C4-2B (cell line): ENCODE data around the gene KIF14.
"Not testable (repeated sequence)": the region's sequence is repeated elsewhere in the genome, so short reads cannot be mapped to it uniquely, and the experiment has no call there.

ENCODE experiments used
- H3K27ac ChIP-seq: fragments of 450-650 bp; 2 replicates; pipeline ENCODE4 v1.5.1; 2017
- ZFX ChIP-seq: fragments of 450-650 bp; IDR thresholded peaks from 2 replicates; pipeline ENCODE4 v1.6.1; 2017
- TF ChIP-seq, protein P1 (sequence below): fragments of 450-650 bp; conservative IDR thresholded peaks from 2 replicates; pipeline ENCODE4 v1.5.1; 2017; ENCODE audit warnings: mild to moderate bottlenecking

The KIF14 gene

DNA sequence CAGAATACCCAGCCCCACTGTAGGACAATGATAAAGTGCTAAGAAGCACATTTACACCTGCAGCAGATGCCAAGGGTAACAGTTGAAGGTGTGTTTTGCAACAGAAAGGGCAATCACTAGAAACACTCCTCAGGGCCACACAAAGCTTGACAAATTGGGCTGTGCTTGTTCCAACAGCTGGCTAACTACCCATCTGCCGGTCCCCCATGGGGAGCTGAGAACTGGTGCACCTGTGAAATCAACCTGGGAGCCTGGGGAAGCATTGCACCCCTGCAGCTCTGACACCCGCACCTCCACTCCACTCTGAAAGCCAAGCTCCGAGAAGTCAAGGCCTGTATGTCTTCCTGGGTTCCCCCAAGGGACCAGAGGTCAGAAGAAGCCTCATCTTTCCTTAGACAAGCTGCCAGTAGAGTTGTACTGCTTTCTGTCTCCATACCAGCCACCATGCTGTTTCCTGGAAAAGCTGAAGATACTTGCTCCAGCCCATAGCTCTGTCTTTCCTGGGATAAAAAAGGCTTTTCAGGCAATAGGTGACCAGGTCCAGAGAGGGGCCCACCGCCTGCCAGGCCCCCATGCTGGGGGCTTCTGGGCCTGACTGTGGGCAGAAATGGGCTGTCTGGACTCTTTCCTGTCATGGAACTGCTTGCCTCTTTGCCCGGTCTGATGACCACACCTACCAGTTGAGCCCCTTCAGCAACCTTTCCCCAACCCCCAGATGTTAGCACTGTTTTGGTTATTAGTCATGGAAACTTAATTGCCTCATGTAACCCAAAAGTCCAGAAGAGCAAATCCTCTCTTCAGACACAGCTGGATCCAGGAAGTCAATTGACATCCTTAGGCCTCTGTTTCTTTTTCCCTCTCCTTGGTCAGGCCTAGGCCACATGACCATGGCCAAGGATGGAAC, 93.6 kb downstream of the KIF14 start:
- no peak overlapping the region for H3K27ac ChIP-seq
- no peak for TF ChIP-seq ZFX
- TF ChIP-seq, protein P1, sequence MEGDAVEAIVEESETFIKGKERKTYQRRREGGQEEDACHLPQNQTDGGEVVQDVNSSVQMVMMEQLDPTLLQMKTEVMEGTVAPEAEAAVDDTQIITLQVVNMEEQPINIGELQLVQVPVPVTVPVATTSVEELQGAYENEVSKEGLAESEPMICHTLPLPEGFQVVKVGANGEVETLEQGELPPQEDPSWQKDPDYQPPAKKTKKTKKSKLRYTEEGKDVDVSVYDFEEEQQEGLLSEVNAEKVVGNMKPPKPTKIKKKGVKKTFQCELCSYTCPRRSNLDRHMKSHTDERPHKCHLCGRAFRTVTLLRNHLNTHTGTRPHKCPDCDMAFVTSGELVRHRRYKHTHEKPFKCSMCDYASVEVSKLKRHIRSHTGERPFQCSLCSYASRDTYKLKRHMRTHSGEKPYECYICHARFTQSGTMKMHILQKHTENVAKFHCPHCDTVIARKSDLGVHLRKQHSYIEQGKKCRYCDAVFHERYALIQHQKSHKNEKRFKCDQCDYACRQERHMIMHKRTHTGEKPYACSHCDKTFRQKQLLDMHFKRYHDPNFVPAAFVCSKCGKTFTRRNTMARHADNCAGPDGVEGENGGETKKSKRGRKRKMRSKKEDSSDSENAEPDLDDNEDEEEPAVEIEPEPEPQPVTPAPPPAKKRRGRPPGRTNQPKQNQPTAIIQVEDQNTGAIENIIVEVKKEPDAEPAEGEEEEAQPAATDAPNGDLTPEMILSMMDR, result no peak

DNA sequence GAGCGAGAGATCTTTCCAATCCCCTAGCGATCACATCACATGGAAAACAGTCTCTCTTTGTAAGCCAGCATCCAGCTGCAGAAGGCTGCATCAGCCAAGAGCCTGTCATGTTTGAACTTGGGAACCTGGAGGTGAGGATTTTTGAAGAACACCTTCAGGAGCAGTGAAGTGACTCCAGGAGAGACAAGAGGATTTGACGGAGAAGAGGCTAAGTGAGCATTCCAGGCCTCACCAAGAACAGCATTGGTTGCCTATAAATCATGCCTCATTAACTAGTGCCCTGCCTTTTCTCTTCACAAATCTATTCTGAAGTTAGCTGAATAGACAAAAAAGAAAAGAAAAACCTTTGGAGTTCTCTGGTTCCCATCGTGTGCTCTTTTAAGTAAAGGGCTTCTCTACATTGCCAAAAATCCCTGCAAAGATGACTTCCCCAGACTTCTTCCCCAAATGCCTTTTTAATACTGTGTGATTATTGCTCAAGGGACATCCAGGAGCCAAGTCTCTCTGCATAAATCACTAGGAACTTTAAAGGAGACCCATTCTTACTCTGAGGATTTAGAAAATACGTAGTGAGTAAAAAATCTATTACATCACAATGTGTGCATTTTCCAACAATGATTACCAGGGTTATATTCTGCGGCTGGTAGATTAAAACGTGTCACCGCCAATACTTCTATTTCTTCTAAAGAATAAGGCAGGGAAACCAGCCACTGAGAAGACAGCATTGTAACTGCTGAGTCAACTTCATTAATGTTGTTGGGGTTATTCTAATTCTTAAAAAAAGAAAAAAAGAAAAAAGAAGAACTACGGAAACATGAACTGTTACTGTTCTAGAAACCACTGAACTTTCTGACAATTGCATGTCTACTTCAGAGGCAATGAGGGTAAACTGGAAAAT, 95.2 kb downstream of the KIF14 start:
- no peak overlapping the region for H3K27ac ChIP-seq
- TF ChIP-seq, protein P1, result no peak
- TF ChIP-seq ZFX, result no peak

DNA sequence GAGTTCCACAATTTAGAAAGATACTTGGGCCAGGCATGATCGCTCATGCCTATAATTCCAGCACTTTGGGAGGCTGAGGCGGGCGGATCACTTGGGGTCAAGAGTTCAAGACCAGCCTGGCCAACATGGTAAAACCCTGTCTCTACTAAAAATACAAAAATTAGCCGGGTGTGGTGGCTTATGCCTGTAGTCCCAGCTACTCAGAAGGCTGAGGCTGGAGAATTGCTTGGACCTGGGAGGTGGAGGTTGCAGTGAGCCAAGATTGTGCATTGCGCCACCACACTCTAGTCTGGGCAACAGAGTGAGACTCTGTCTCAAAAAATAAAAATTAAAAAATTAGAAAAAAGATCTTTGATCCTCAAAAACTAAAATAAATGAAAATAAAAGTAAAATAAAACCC, 96.0 kb downstream of the KIF14 start:
- H3K27ac ChIP-seq, result not testable (repeated sequence)

DNA sequence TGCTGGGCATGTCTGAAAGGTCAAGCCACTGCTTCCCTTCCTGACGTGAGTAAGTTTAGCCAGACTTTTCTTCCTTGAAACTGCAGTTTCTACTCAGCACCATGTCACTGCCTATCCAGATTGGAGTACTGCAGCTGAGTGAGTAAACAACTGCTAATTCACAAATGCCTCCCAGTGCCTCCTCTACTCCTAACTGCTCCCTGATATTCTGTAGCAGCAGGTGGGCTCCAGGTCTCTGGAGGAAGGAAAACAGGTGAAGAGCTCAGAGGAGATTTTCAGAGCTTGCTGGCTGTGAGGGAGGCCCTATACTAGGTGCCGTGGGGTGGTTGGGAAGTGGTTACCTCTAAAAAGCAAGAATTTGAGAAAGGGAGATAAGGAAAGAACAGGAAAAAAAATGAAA, 96.5 kb downstream of the KIF14 start:
- no peak for TF ChIP-seq ZFX
- TF ChIP-seq, protein P1, result no peak

DNA sequence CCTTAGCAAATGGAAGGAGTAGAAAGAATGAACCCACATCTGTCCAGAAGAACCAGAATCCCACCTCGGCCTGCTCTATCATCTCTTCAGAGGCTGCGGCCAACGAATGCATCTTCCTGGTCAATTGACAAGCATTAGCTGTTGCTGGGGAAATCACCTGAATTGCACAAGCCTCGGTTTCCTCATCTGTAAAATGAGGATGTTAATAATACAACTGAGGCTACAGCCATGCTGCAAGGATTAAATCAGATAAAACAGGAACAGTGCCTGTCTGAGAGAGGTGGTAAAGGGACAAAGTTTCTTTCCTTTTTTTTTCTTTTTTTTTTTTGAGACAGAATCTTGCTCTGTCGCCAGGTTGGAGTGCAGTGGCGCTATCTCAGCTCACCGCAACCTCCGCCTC, 99.8 kb downstream of the KIF14 start:
- TF ChIP-seq, protein P1, result no peak
- TF ChIP-seq ZFX, result no peak
- no peak overlapping the region for H3K27ac ChIP-seq

More for the DNA sequence above, 96.5 kb downstream of the KIF14 start:
- H3K27ac ChIP-seq, result no peak overlapping the region

DNA sequence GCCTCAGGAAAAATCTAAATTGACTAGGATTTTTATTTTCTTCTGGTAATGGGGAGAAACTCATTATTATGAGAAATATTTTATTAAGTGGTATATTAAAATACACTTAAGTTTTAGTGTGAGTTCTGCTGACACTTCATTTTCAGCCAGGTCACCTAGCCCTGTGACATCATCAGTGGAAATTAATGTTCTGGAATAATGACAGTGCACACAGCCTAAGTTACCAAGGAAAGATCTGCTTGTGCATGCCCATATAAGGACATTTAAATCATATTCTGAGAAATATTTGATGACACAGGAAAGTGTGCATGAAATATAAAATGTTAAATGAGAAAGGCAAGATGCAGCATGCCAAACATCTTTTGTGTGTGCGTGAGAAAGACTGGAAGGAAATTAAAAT, 102.0 kb downstream of the KIF14 start:
- no peak overlapping the region for H3K27ac ChIP-seq
- TF ChIP-seq, protein P1, result no peak
- no peak for TF ChIP-seq ZFX

DNA sequence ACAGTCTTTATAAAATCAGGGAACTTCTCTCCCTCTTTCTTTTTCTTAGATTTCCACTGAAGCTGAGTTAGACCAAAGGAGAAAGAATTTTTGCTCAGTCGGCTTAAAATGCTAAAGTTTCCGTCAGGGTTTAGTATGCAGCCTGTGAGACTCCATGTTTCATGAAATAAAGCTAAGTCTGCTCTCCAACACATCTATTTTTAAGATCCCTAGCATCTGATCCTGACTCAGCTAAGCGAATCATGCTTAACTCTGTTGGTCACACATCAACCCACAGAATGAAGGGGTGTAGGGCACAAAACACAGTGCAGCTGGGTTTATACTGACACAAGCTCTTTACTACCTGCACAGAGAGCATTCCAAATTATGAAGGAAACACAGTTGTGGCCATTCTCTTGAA, 108.4 kb downstream of the KIF14 start:
- no peak overlapping the region for H3K27ac ChIP-seq
- TF ChIP-seq ZFX, result no peak
- TF ChIP-seq, protein P1, result no peak
